HL-60 (cell line): ENCODE measurements around the gene CDK15.

ENCODE experiments used
- DNase-seq, 2 experiments: peaks; one replicate each; pipeline ENCODE4 v3.0.0-alpha.2; 2010 to 2020; ENCODE audit warnings: low read depth in 1 of 2, low spot score in 1 of 2
- H3K27ac ChIP-seq: fragments of 250-450 bp; sonication (Bioruptor Pico); replicated peaks from 2 replicates; pipeline ENCODE4 v1.5.1; 2020; ENCODE audit warnings: mild to moderate bottlenecking, moderate library complexity
- H3K27me3 ChIP-seq: fragments of 250-450 bp; sonication (Bioruptor Pico); 2 replicates; pipeline ENCODE4 v1.5.1; 2021; ENCODE audit warnings: mild to moderate bottlenecking, moderate library complexity; ENCODE audit not compliant: insufficient read depth, poor library complexity, severe bottlenecking
- H3K4me3 ChIP-seq: replicated peaks from 2 replicates; pipeline ENCODE4 v1.5.1; 2011; ENCODE audit warnings: mild to moderate bottlenecking, control low read depth, low read length; ENCODE audit not compliant: insufficient read depth
- GABPA ChIP-seq: IDR thresholded peaks from 2 replicates; pipeline ENCODE4 v1.6.1; 2012; ENCODE audit warnings: low read depth
- POLR2AphosphoS5 ChIP-seq: IDR thresholded peaks from 2 replicates; pipeline ENCODE4 v1.6.1; 2012; ENCODE audit warnings: low read depth
- SPI1 ChIP-seq: IDR thresholded peaks from 2 replicates; pipeline ENCODE4 v1.6.1; 2012; ENCODE audit warnings: low read depth, mild to moderate bottlenecking, borderline replicate concordance
- long read RNA-seq: library from polyadenylated mRNA; unstranded; transcript quantifications from one replicate; pipeline ENCODE4 v2.0.0, GENCODE V29; 2020
- TF ChIP-seq, protein P1 (sequence below): IDR thresholded peaks from 2 replicates; pipeline ENCODE4 v1.6.1; 2012; ENCODE audit warnings: low read depth; ENCODE audit not compliant: insufficient replicate concordance
- TF ChIP-seq, protein P2 (sequence below): IDR thresholded peaks from one replicate; pipeline ENCODE4 v1.5.1; 2011; ENCODE audit warnings: low read length, control low read depth, inconsistent platforms; ENCODE audit not compliant: insufficient read depth

CDK15 gene
- long read RNA-seq, partial matches to known transcripts, result 0 of 2 reads
- long read RNA-seq, other reads (novel, unspliced or antisense), result 2 of 2 reads

- H3K27ac ChIP-seq, result no peak within 1 kb of the TSS
- H3K27me3 ChIP-seq, result no peaks in the 10 kb centered on the region
- H3K4me3 ChIP-seq, result no peak within 1 kb of the TSS
- DNase-seq, result no peak
- TF ChIP-seq POLR2AphosphoS5 (no peak), SPI1 (no peak), GABPA (no peak)
- TF ChIP-seq, protein P1, sequence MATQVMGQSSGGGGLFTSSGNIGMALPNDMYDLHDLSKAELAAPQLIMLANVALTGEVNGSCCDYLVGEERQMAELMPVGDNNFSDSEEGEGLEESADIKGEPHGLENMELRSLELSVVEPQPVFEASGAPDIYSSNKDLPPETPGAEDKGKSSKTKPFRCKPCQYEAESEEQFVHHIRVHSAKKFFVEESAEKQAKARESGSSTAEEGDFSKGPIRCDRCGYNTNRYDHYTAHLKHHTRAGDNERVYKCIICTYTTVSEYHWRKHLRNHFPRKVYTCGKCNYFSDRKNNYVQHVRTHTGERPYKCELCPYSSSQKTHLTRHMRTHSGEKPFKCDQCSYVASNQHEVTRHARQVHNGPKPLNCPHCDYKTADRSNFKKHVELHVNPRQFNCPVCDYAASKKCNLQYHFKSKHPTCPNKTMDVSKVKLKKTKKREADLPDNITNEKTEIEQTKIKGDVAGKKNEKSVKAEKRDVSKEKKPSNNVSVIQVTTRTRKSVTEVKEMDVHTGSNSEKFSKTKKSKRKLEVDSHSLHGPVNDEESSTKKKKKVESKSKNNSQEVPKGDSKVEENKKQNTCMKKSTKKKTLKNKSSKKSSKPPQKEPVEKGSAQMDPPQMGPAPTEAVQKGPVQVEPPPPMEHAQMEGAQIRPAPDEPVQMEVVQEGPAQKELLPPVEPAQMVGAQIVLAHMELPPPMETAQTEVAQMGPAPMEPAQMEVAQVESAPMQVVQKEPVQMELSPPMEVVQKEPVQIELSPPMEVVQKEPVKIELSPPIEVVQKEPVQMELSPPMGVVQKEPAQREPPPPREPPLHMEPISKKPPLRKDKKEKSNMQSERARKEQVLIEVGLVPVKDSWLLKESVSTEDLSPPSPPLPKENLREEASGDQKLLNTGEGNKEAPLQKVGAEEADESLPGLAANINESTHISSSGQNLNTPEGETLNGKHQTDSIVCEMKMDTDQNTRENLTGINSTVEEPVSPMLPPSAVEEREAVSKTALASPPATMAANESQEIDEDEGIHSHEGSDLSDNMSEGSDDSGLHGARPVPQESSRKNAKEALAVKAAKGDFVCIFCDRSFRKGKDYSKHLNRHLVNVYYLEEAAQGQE, result no peak
- TF ChIP-seq, protein P2, sequence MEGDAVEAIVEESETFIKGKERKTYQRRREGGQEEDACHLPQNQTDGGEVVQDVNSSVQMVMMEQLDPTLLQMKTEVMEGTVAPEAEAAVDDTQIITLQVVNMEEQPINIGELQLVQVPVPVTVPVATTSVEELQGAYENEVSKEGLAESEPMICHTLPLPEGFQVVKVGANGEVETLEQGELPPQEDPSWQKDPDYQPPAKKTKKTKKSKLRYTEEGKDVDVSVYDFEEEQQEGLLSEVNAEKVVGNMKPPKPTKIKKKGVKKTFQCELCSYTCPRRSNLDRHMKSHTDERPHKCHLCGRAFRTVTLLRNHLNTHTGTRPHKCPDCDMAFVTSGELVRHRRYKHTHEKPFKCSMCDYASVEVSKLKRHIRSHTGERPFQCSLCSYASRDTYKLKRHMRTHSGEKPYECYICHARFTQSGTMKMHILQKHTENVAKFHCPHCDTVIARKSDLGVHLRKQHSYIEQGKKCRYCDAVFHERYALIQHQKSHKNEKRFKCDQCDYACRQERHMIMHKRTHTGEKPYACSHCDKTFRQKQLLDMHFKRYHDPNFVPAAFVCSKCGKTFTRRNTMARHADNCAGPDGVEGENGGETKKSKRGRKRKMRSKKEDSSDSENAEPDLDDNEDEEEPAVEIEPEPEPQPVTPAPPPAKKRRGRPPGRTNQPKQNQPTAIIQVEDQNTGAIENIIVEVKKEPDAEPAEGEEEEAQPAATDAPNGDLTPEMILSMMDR, result no peak
Observed at GRCh38 chr2:201806442-201807170, at the start of gene CDK15. TSS of gene CDK15 (plus strand) at chr2:201806537. CDS start at chr2:201806665, 128 bp downstream.

DNA sequence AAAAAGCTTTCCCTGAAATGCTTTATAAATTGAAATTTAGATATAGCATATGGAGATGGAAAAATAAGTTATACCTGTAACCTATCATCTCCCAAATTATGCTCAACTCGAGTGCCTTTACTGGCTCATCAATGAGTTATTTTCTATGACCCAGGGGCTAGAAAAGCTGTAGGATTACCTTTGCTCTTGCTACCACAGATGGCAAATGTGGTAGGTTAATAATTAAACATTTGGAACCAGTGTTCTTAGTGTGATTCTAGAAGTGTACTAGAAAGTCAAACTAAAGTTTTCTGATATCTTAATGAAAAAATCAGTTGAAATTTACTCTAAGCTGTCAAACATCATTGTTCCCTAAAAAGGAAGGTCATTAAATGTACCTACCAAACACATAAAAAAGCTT lies 48.1 kb upstream of the CDK15 start:
- no peak overlapping the region for H3K4me3 ChIP-seq
- no peaks in the 10 kb centered on the region for H3K27me3 ChIP-seq
- no peak overlapping the region for H3K27ac ChIP-seq
- DNase-seq, result no peak
- TF ChIP-seq, protein P2, result no peak

GRCh38 chr2:201758873-201759272 lies 47.5 kb upstream of the CDK15 start:
- TF ChIP-seq SPI1 (no peak), GABPA (no peak), POLR2AphosphoS5 (no peak)
- TF ChIP-seq, protein P1, result no peak
- TF ChIP-seq, protein P2, result no peak
- no peak overlapping the region for H3K27ac ChIP-seq
- no peak for DNase-seq
- H3K27me3 ChIP-seq, result no peaks in the 10 kb centered on the region
- no peak overlapping the region for H3K4me3 ChIP-seq

DNA sequence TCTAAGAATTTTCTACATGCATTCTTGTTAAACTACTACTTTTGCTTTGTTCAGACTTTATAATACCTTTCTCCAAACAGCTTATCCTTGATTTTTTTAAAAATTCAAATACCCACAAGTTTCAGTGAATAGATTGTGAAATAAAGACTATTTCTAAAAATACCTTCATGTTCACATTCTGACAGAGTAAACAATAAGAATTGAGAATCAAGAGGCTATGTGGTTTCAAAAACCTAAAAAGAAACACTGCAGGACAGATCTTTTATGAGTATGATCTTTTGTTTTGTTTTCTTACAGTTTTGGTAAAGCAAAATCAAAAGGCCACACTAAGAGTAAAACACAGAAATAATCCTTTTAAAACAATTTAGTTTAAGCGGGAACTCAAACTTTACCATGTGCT lies 46.8 kb upstream of the CDK15 start:
- Histone ChIP-seq H3K4me3 (no peak overlapping the region), H3K27ac (no peak overlapping the region), H3K27me3 (no peaks in the 10 kb centered on the region)
- TF ChIP-seq SPI1, result no peak
- no peak for TF ChIP-seq GABPA
- TF ChIP-seq POLR2AphosphoS5, result no peak
- TF ChIP-seq, protein P2, result no peak
- TF ChIP-seq, protein P1, result no peak
- DNase-seq, result no peak
